SK-N-SH (cell line): ENCODE measurements around the gene LRRC39. TPM values are rescaled to one million over a fixed set of nuclear protein-coding genes. Genes with fewer than 3 reads are reported as not detected.

ENCODE experiments used
- CTCF ChIA-PET: fragments of 300-600, 350-600 bp; formaldehyde crosslinking; extraction: SDS; loops from one replicate; lab custom pipeline; 2021; lab: Yijun Ruan, JAX
- POLR2A ChIA-PET: fragments of 350-600 bp; sonication (Branson Sonifier 250); formaldehyde crosslinking; extraction: SDS; loops from one replicate; lab custom pipeline; 2020; ENCODE audit warnings: antibody characterized with exemption, inconsistent platforms; lab: Yijun Ruan, JAX
- DNase-seq: peaks from one replicate; pipeline ENCODE4 v3.0.0; 2012
- H2AFZ ChIP-seq: fragments of 200-600 bp; sonication (generic); 2 replicates; pipeline ENCODE4 v1.8.1; 2016; ENCODE audit warnings: antibody characterized with exemption, mild to moderate bottlenecking, low read depth
- H3F3A ChIP-seq: fragments of 200-600 bp; sonication (generic); replicated peaks from 2 replicates; pipeline ENCODE3; 2016; ENCODE audit warnings: antibody characterized with exemption, mild to moderate bottlenecking; ENCODE audit not compliant: insufficient read depth
- H3K27ac ChIP-seq, 2 experiments: fragments of 200-500 bp in 1 of 2; fragments of 200-600 bp in 1 of 2; sonication (Bioruptor generic) in 1 of 2; sonication (generic), shearing (Covaris generic) in 1 of 2; 2 replicates each; pipeline versions ENCODE4 v1.5.1 to v1.6.1; 2014 to 2016; ENCODE audit warnings: low read depth in 2 of 2, inconsistent platforms in 1 of 2, low read length in 1 of 2, mild to moderate bottlenecking in 1 of 2, mixed read lengths in 1 of 2
- H3K27me3 ChIP-seq: fragments of 200-600 bp; sonication (generic), shearing (Covaris generic); 2 replicates; pipeline ENCODE4 v1.6.1; 2016; ENCODE audit warnings: mixed run types; ENCODE audit not compliant: insufficient read depth
- H3K36me3 ChIP-seq, 2 experiments: fragments of 200-500 bp in 1 of 2; fragments of 200-600 bp in 1 of 2; sonication (Bioruptor generic) in 1 of 2; sonication (generic) in 1 of 2; replicated peaks in 1 of 2; 2 replicates each; pipeline versions ENCODE3 to v1.5.1; 2014 to 2016; ENCODE audit warnings: low read length in 1 of 2, mild to moderate bottlenecking in 1 of 2; ENCODE audit not compliant: insufficient read depth in 2 of 2, control insufficient read depth in 1 of 2
- H3K4me1 ChIP-seq, 2 experiments: fragments of 200-500 bp in 1 of 2; fragments of 200-600 bp in 1 of 2; sonication (Bioruptor generic) in 1 of 2; sonication (generic), shearing (Covaris generic) in 1 of 2; 2 replicates each; pipeline versions ENCODE4 v1.5.1 to v1.6.1; 2014 to 2016; ENCODE audit warnings: low read depth in 1 of 2, low read length in 1 of 2, mixed run types in 1 of 2; ENCODE audit not compliant: insufficient read depth in 2 of 2, control insufficient read depth in 1 of 2
- H3K4me2 ChIP-seq: fragments of 200-600 bp; sonication (generic), shearing (Covaris generic); 2 replicates; pipeline ENCODE4 v1.6.1; 2017; ENCODE audit warnings: mixed run types
- H3K4me3 ChIP-seq, 2 experiments: fragments of 200-500 bp in 1 of 2; fragments of 200-600 bp in 1 of 2; sonication (Bioruptor generic) in 1 of 2; sonication (generic), shearing (Covaris generic) in 1 of 2; 2 replicates each; pipeline versions ENCODE4 v1.5.1 to v1.8.1; 2014 to 2016; ENCODE audit warnings: low read depth in 2 of 2, inconsistent platforms in 1 of 2, low read length in 1 of 2, mild to moderate bottlenecking in 1 of 2, mixed read lengths in 1 of 2, moderate library complexity in 1 of 2
- H3K79me2 ChIP-seq: fragments of 200-600 bp; sonication (generic); 2 replicates; pipeline ENCODE4 v1.8.1; 2017; ENCODE audit warnings: mild to moderate bottlenecking; ENCODE audit not compliant: insufficient read depth
- H3K9ac ChIP-seq: fragments of 200-600 bp; sonication (generic); 2 replicates; pipeline ENCODE4 v1.6.1; 2017; ENCODE audit warnings: mixed run types
- H3K9me2 ChIP-seq: fragments of 200-600 bp; sonication (generic); 2 replicates; pipeline ENCODE4 v1.6.1; 2017; ENCODE audit warnings: mixed run types
- H3K9me3 ChIP-seq: fragments of 200-600 bp; sonication (generic); 2 replicates; pipeline ENCODE4 v1.6.1; 2017; ENCODE audit warnings: mixed run types, mild to moderate bottlenecking, moderate library complexity
- H4K20me1 ChIP-seq: fragments of 200-600 bp; sonication (generic); 2 replicates; pipeline ENCODE4 v1.6.1; 2017; ENCODE audit warnings: mild to moderate bottlenecking, mixed run types; ENCODE audit not compliant: insufficient read depth
- EP300 ChIP-seq, 2 experiments: IDR thresholded peaks; 2 replicates each; pipeline versions ENCODE4 v1.4.0 to v1.6.1; 2012; ENCODE audit warnings: borderline replicate concordance in 1 of 2, low read depth in 1 of 2, low read length in 1 of 2
- FOXJ3 ChIP-seq: sonication (generic); formaldehyde crosslinking; IDR thresholded peaks from 2 replicates; pipeline ENCODE4 v1.5.1; 2020; ENCODE audit warnings: mild to moderate bottlenecking, missing genetic modification reagents
- MEF2A ChIP-seq: IDR thresholded peaks from 2 replicates; pipeline ENCODE4 v1.4.0; 2012; ENCODE audit warnings: low read depth, borderline replicate concordance
- NRF1 ChIP-seq: IDR thresholded peaks from 2 replicates; pipeline ENCODE4 v1.6.1; 2012; ENCODE audit warnings: low read depth, mild to moderate bottlenecking, low read length
- SIN3A ChIP-seq: IDR thresholded peaks from 2 replicates; pipeline ENCODE4 v1.6.1; 2012; ENCODE audit warnings: low read depth, mild to moderate bottlenecking, low read length, moderate library complexity, borderline replicate concordance
- SMC3 ChIP-seq: IDR thresholded peaks from 2 replicates; pipeline ENCODE4 v1.6.1; 2012; ENCODE audit warnings: low read depth, low read length, improper control_type of control experiment
- USF1 ChIP-seq: IDR thresholded peaks from 2 replicates; pipeline ENCODE4 v1.4.0; 2012; ENCODE audit warnings: low read depth, borderline replicate concordance
- WGBS: methylation state at CpG from one replicate; pipeline ENCODE4 v1.1.6; 2017; ENCODE audit warnings: low lambda C conversion rate; 5-methylcytosine and 5-hydroxymethylcytosine counted together
- polyA plus RNA-seq, 3 experiments: library from polyadenylated mRNA; depleted of rRNA; stranded (reverse); fragments of >200 nt; gene quantifications; 2 replicates each; pipeline ENCODE4 v1.2.3, GENCODE V29; 2012
- TF ChIP-seq, protein P1 (sequence below): fragments of 150-350 bp; IDR thresholded peaks from 2 replicates; pipeline ENCODE4 v1.6.1; 2017; ENCODE audit warnings: antibody characterized with exemption, low read length, low read depth, borderline replicate concordance
- TF ChIP-seq, protein P2 (sequence below): fragments of 200-600 bp; sonication (generic); IDR thresholded peaks from 2 replicates; pipeline ENCODE4 v1.6.1; 2017; ENCODE audit warnings: antibody characterized with exemption, mild to moderate bottlenecking, moderate library complexity
- TF ChIP-seq, protein P3 (sequence below): IDR thresholded peaks from 2 replicates; pipeline ENCODE4; 2012
- TF ChIP-seq, protein P4 (sequence below): IDR thresholded peaks from 2 replicates; pipeline ENCODE4 v1.4.0; 2012; ENCODE audit warnings: low read depth

The LRRC39 gene
- polyA plus RNA-seq, 1 of the 3 experiments (the other 2 are of a cell fraction) = 1.6 TPM

- Histone ChIP-seq H3K4me3 (no peak overlapping the region), H3K4me2 (no peak overlapping the region), H2AFZ (no peak overlapping the region), H3K9me3 (no peaks in the 10 kb centered on the region), H3K27me3 (no peaks in the 10 kb centered on the region), H4K20me1 (no peaks in the 10 kb centered on the region), H3K4me1 (no peaks in the 10 kb centered on the region), H3K9ac (no peak overlapping the region), H3K27ac (no peak overlapping the region), H3K9me2 (no peaks in the 10 kb centered on the region), H3K36me3 (peaks cover 21 to 28% of the 10 kb centered on the region in 2 experiments), H3F3A (peaks cover 6% of the 10 kb centered on the region), H3K79me2 (no peaks in the 10 kb centered on the region)
- POLR2A ChIA-PET = no interaction called here
- DNase-seq = no peak
- 89% methylated on average over 2 of the region's 2 CpGs for WGBS
- CTCF ChIA-PET = interaction anchor here (0.9 kb wide), 1 partner anchor 239 kb away, joined by 3 read pairs; no protein-coding TSS in a partner anchor
- TF ChIP-seq EP300 (IDR thresholded peaks at IDR 0.05; ENCODE audit: borderline replicate concordance in 1 of 2, low read depth in 1 of 2, low read length in 1 of 2) = no peak
- TF ChIP-seq NRF1 = no peak
- TF ChIP-seq MEF2A = no peak
- TF ChIP-seq, protein P1, sequence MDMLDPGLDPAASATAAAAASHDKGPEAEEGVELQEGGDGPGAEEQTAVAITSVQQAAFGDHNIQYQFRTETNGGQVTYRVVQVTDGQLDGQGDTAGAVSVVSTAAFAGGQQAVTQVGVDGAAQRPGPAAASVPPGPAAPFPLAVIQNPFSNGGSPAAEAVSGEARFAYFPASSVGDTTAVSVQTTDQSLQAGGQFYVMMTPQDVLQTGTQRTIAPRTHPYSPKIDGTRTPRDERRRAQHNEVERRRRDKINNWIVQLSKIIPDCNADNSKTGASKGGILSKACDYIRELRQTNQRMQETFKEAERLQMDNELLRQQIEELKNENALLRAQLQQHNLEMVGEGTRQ = no peak
Measured at GRCh38 chr1:100219883-100220282, 41.8 kb upstream of the LRRC39 start.

GRCh38 chr1:100219457-100219856 is 41.4 kb upstream of the LRRC39 start:
- WGBS = 84% methylated on average over 5 of the region's 6 CpGs
- CTCF ChIA-PET = no interaction called here

More at GRCh38 chr1:100219457-100219856, 41.4 kb upstream of the LRRC39 start:
- Histone ChIP-seq H3K27me3 (no peaks in the 10 kb centered on the region), H3K4me2 (no peak overlapping the region), H3K4me3 (no peak overlapping the region), H3K4me1 (no peaks in the 10 kb centered on the region), H3K9me2 (no peaks in the 10 kb centered on the region), H3F3A (peaks cover 6% of the 10 kb centered on the region), H2AFZ (no peak overlapping the region), H3K9me3 (no peaks in the 10 kb centered on the region), H3K27ac (no peak overlapping the region), H4K20me1 (no peaks in the 10 kb centered on the region), H3K79me2 (no peaks in the 10 kb centered on the region), H3K36me3 (peaks cover 25 to 32% of the 10 kb centered on the region in 2 experiments), H3K9ac (no peak overlapping the region)
- DNase-seq = no peak
- POLR2A ChIA-PET = no interaction called here
- no peak for TF ChIP-seq SMC3
- TF ChIP-seq, protein P1 = no peak
- TF ChIP-seq, protein P2, sequence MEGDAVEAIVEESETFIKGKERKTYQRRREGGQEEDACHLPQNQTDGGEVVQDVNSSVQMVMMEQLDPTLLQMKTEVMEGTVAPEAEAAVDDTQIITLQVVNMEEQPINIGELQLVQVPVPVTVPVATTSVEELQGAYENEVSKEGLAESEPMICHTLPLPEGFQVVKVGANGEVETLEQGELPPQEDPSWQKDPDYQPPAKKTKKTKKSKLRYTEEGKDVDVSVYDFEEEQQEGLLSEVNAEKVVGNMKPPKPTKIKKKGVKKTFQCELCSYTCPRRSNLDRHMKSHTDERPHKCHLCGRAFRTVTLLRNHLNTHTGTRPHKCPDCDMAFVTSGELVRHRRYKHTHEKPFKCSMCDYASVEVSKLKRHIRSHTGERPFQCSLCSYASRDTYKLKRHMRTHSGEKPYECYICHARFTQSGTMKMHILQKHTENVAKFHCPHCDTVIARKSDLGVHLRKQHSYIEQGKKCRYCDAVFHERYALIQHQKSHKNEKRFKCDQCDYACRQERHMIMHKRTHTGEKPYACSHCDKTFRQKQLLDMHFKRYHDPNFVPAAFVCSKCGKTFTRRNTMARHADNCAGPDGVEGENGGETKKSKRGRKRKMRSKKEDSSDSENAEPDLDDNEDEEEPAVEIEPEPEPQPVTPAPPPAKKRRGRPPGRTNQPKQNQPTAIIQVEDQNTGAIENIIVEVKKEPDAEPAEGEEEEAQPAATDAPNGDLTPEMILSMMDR = no peak
- TF ChIP-seq, protein P3, sequence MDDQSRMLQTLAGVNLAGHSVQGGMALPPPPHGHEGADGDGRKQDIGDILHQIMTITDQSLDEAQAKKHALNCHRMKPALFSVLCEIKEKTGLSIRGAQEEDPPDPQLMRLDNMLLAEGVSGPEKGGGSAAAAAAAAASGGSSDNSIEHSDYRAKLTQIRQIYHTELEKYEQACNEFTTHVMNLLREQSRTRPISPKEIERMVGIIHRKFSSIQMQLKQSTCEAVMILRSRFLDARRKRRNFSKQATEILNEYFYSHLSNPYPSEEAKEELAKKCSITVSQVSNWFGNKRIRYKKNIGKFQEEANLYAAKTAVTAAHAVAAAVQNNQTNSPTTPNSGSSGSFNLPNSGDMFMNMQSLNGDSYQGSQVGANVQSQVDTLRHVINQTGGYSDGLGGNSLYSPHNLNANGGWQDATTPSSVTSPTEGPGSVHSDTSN = no peak
- TF ChIP-seq, protein P4, sequence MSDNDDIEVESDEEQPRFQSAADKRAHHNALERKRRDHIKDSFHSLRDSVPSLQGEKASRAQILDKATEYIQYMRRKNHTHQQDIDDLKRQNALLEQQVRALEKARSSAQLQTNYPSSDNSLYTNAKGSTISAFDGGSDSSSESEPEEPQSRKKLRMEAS = no peak
- no peak for TF ChIP-seq SIN3A
- no peak for TF ChIP-seq FOXJ3 (CRISPR knock-in tag)
- TF ChIP-seq USF1 = no peak
- TF ChIP-seq MEF2A = no peak
- TF ChIP-seq NRF1 = no peak
